ENCODE measurements around the gene LHFPL6.

Gene LHFPL6

DNA sequence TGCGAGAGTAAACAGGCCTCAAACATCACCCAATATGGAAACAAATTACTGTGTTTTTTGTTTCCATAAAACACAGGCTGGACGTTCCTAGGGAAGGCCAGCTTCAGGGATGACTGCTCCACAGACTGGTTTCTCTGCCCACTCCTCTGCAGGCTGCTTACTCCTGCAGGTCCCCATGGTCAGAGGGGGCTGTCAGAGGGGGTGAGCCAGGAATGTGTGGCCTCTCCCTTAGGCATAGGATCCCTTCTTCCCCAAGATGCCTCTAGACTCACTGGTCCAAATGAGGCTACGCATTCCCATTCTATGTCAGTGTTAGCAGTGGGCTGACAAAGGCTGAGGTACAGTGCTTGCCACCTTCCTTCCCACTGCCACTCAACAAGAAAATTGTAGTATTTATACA is 229.8 kb downstream of the LHFPL6 start:
- Histone ChIP-seq H3K4me1 (ENCODE audit: control insufficient read depth in 2 of 2, insufficient read depth in 2 of 2, low read length in 2 of 2) (no peaks in the 10 kb centered on the region), H3K9ac (ENCODE audit: low read depth in 1 of 2, low read length in 2 of 2) (no peak overlapping the region), H3K36me3 (ENCODE audit: control insufficient read depth in 2 of 2, insufficient read depth in 2 of 2, low read length in 2 of 2) (no peaks in the 10 kb centered on the region), H3K9me3 (ENCODE audit: control insufficient read depth in 2 of 2, low read length in 2 of 2) (no peaks in the 10 kb centered on the region), H3K4me3 (ENCODE audit: low read length in 2 of 2) (no peak overlapping the region), H3K27me3 (ENCODE audit: control insufficient read depth in 2 of 2, insufficient read depth in 2 of 2, low read length in 2 of 2) (no peaks in the 10 kb centered on the region), H3K27ac (ENCODE audit: low read depth in 2 of 2, low read length in 2 of 2) (no peak overlapping the region)

- no peak overlapping the region for H3K27ac ChIP-seq (ENCODE audit: low read depth in 2 of 2, low read length in 2 of 2)
- no peaks in the 10 kb centered on the region for H3K4me1 ChIP-seq (ENCODE audit: control insufficient read depth in 2 of 2, insufficient read depth in 2 of 2, low read length in 2 of 2)
These were observed 231.3 kb downstream of the LHFPL6 start for GRCh38 chr13:39371706-39372105.

DNA sequence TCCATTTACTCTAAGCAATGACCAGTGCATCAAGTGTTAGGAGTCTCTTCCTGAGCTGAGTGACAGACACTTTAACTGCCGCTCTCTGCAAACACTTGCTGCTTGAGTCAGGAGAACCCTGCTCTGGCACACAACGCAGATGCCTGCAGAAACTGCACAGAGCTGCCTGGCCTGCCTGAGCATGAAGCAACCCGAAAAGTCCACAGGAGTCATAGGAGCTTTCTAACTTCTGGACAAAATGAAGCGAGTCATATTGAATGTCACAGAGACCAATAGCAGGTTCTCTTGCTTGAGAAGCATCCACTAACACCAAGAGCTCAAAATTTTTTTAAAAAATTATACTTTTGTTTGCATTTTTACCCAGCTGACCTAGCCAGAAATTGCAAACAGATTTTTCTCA is 232.4 kb downstream of the LHFPL6 start:
- H3K27me3 ChIP-seq (ENCODE audit: control insufficient read depth in 2 of 2, insufficient read depth in 2 of 2, low read length in 2 of 2), result no peaks in the 10 kb centered on the region
- no peaks in the 10 kb centered on the region for H3K9me3 ChIP-seq (ENCODE audit: control insufficient read depth in 2 of 2, low read length in 2 of 2)
- H3K4me1 ChIP-seq (ENCODE audit: control insufficient read depth in 2 of 2, insufficient read depth in 2 of 2, low read length in 2 of 2), result no peaks in the 10 kb centered on the region
- H3K36me3 ChIP-seq (ENCODE audit: control insufficient read depth in 2 of 2, insufficient read depth in 2 of 2, low read length in 2 of 2), result no peaks in the 10 kb centered on the region
- no peak overlapping the region for H3K27ac ChIP-seq (ENCODE audit: low read depth in 2 of 2, low read length in 2 of 2)
- no peak overlapping the region for H3K9ac ChIP-seq (ENCODE audit: low read depth in 1 of 2, low read length in 2 of 2)
- no peak overlapping the region for H3K4me3 ChIP-seq (ENCODE audit: low read length in 2 of 2)

More at GRCh38 chr13:39371706-39372105, 231.3 kb downstream of the LHFPL6 start:
- Histone ChIP-seq H3K36me3 (ENCODE audit: control insufficient read depth in 2 of 2, insufficient read depth in 2 of 2, low read length in 2 of 2) (no peaks in the 10 kb centered on the region), H3K9me3 (ENCODE audit: control insufficient read depth in 2 of 2, low read length in 2 of 2) (no peaks in the 10 kb centered on the region), H3K27me3 (ENCODE audit: control insufficient read depth in 2 of 2, insufficient read depth in 2 of 2, low read length in 2 of 2) (no peaks in the 10 kb centered on the region), H3K4me3 (ENCODE audit: low read length in 2 of 2) (no peak overlapping the region), H3K9ac (ENCODE audit: low read depth in 1 of 2, low read length in 2 of 2) (no peak overlapping the region)

DNA sequence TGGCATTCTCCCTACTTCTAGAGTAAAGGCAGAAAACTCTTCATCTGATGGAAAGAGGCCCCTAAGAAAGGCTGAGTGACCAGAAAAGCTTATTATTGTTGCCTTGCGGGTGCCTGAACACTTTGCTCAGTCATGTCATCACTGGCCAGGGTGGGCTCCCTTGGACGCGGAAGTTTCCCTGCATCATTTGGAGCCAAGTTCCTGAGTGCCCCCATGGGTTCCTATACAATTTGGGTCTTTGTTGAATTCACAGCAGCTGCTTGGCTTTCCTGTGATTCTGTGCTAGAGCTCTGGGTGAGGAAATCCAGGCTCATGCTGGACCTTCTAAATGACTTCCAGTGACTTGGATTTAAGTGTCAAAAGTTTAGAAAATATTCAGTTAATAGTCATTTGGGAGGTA is 232.9 kb downstream of the LHFPL6 start:
- H3K9me3 ChIP-seq (ENCODE audit: control insufficient read depth in 2 of 2, low read length in 2 of 2), result no peaks in the 10 kb centered on the region
- H3K4me3 ChIP-seq (ENCODE audit: low read length in 2 of 2), result no peak overlapping the region
- no peaks in the 10 kb centered on the region for H3K4me1 ChIP-seq (ENCODE audit: control insufficient read depth in 2 of 2, insufficient read depth in 2 of 2, low read length in 2 of 2)
- no peaks in the 10 kb centered on the region for H3K27me3 ChIP-seq (ENCODE audit: control insufficient read depth in 2 of 2, insufficient read depth in 2 of 2, low read length in 2 of 2)
- H3K9ac ChIP-seq (ENCODE audit: low read depth in 1 of 2, low read length in 2 of 2), result no peak overlapping the region
- H3K36me3 ChIP-seq (ENCODE audit: control insufficient read depth in 2 of 2, insufficient read depth in 2 of 2, low read length in 2 of 2), result no peaks in the 10 kb centered on the region
- H3K27ac ChIP-seq (ENCODE audit: low read depth in 2 of 2, low read length in 2 of 2), result no peak overlapping the region

GRCh38 chr13:39369161-39369890 is 233.7 kb downstream of the LHFPL6 start:
- H3K4me1 ChIP-seq (ENCODE audit: control insufficient read depth in 2 of 2, insufficient read depth in 2 of 2, low read length in 2 of 2), result no peaks in the 10 kb centered on the region
- no peak overlapping the region for H3K27ac ChIP-seq (ENCODE audit: low read depth in 2 of 2, low read length in 2 of 2)
- H3K4me3 ChIP-seq (ENCODE audit: low read length in 2 of 2), result no peak overlapping the region
- no peak overlapping the region for H3K9ac ChIP-seq (ENCODE audit: low read depth in 1 of 2, low read length in 2 of 2)
- H3K27me3 ChIP-seq (ENCODE audit: control insufficient read depth in 2 of 2, insufficient read depth in 2 of 2, low read length in 2 of 2), result no peaks in the 10 kb centered on the region
- no peaks in the 10 kb centered on the region for H3K36me3 ChIP-seq (ENCODE audit: control insufficient read depth in 2 of 2, insufficient read depth in 2 of 2, low read length in 2 of 2)
- no peaks in the 10 kb centered on the region for H3K9me3 ChIP-seq (ENCODE audit: control insufficient read depth in 2 of 2, low read length in 2 of 2)

DNA sequence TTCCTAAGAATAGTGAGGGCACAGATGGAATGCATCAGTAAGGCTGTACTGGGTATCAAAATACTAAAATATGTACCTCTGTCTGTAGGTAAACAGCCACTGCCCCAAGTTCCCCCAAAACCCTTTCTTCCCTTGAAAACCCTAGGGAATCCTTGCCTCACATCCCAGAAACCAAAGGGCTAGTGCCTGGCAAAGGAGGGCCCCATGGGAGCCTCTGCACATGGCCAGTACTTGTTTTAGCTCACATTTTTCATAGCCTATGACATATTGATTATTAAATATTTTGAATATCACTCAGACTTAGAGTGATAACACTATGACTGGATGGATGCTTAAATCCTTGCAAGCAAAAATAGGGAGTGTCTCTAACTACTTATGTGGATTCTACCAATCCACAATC is 237.1 kb downstream of the LHFPL6 start:
- no peak overlapping the region for H3K9ac ChIP-seq (ENCODE audit: low read depth in 1 of 2, low read length in 2 of 2)
- no peak overlapping the region for H3K4me3 ChIP-seq (ENCODE audit: low read length in 2 of 2)
- no peaks in the 10 kb centered on the region for H3K9me3 ChIP-seq (ENCODE audit: control insufficient read depth in 2 of 2, low read length in 2 of 2)
- no peaks in the 10 kb centered on the region for H3K4me1 ChIP-seq (ENCODE audit: control insufficient read depth in 2 of 2, insufficient read depth in 2 of 2, low read length in 2 of 2)
- no peak overlapping the region for H3K27ac ChIP-seq (ENCODE audit: low read depth in 2 of 2, low read length in 2 of 2)
- H3K27me3 ChIP-seq (ENCODE audit: control insufficient read depth in 2 of 2, insufficient read depth in 2 of 2, low read length in 2 of 2), result no peaks in the 10 kb centered on the region
- no peaks in the 10 kb centered on the region for H3K36me3 ChIP-seq (ENCODE audit: control insufficient read depth in 2 of 2, insufficient read depth in 2 of 2, low read length in 2 of 2)

DNA sequence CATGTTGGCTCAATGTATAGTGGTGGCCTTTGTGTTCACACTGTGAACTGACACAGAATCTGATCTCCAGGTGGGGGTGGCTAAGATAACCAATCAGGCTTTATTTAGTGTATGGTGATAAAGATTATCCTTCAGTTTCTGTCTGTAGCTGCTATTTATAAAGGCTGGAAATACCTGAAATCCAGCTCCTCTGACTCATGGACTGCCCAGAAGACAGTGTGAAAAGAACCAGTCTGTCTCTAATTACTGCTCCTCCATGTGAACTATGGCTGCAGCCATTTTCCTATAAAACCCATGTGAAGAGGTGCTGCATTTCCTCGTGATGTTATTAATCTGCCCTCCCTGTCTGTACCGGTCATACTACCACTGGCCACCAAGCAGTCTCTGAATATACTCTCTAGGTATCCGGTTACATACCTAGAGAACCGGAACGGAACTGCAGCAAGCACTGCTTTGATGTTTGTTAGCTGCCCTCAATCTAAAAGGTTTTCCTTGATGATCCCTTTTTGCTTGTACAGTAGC is 238.0 kb downstream of the LHFPL6 start:
- no peak overlapping the region for H3K27ac ChIP-seq (ENCODE audit: low read depth in 2 of 2, low read length in 2 of 2)
- no peaks in the 10 kb centered on the region for H3K9me3 ChIP-seq (ENCODE audit: control insufficient read depth in 2 of 2, low read length in 2 of 2)
- H3K27me3 ChIP-seq (ENCODE audit: control insufficient read depth in 2 of 2, insufficient read depth in 2 of 2, low read length in 2 of 2), result no peaks in the 10 kb centered on the region
- H3K4me1 ChIP-seq (ENCODE audit: control insufficient read depth in 2 of 2, insufficient read depth in 2 of 2, low read length in 2 of 2), result no peaks in the 10 kb centered on the region
- H3K9ac ChIP-seq (ENCODE audit: low read depth in 1 of 2, low read length in 2 of 2), result no peak overlapping the region
- no peak overlapping the region for H3K4me3 ChIP-seq (ENCODE audit: low read length in 2 of 2)
- no peaks in the 10 kb centered on the region for H3K36me3 ChIP-seq (ENCODE audit: control insufficient read depth in 2 of 2, insufficient read depth in 2 of 2, low read length in 2 of 2)

DNA sequence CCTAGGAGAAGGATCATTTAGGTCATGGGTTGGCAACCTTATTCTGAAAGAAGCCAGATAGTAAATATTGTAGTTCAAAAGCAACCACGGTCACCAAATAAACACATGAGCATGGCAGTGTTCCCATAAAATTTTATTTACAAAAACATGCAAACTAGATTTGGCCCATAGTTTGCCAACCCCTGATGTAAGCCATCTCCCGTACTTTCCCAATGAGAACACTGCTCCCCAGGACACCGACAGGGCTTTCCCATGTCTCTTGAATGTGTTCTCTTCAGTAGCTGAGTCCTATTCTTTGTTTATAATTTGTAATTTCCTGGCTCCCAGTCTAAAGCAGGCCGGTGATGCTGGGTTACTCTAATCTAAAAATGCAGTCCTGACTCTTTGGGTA is 239.6 kb downstream of the LHFPL6 start:
- no peaks in the 10 kb centered on the region for H3K36me3 ChIP-seq (ENCODE audit: control insufficient read depth in 2 of 2, insufficient read depth in 2 of 2, low read length in 2 of 2)
- H3K27me3 ChIP-seq (ENCODE audit: control insufficient read depth in 2 of 2, insufficient read depth in 2 of 2, low read length in 2 of 2), result no peaks in the 10 kb centered on the region
- H3K9me3 ChIP-seq (ENCODE audit: control insufficient read depth in 2 of 2, low read length in 2 of 2), result no peaks in the 10 kb centered on the region
- no peak overlapping the region for H3K9ac ChIP-seq (ENCODE audit: low read depth in 1 of 2, low read length in 2 of 2)
- H3K27ac ChIP-seq (ENCODE audit: low read depth in 2 of 2, low read length in 2 of 2), result no peak overlapping the region
- no peaks in the 10 kb centered on the region for H3K4me1 ChIP-seq (ENCODE audit: control insufficient read depth in 2 of 2, insufficient read depth in 2 of 2, low read length in 2 of 2)
- H3K4me3 ChIP-seq (ENCODE audit: low read length in 2 of 2), result no peak overlapping the region

DNA sequence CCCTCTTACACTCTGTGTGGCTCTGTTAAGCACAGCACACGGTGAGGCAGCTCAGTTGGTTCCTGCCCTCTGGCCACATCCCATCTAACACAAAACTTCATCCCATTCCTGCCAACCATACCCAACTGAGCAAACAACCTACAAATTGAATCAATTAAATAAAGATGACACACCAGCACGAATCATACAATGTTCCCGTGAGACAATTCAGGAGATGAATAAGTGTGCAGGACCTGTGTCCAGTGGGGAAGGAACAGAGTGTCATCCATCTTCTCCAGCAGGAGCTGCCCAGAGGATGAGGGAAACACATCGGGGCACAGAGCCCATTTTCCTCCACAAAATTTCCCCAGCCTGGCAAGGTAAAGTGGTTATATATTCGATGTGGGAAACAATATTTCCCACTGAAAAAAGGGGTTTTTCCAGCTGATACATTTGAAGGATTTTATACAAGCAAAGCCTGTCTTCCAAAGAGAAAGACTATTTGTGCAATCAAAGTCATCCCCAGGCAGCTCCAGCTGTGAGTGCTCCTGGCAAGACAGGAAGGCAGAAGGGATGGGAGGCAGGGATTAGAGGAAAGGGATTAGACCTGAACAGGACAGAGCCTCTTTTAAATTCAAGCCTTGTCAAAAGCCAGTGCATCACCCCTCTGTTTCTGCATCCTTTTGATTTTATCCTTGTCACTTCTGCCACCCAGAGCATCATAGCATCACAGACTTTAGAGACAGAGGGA is 240.2 kb downstream of the LHFPL6 start:
- Histone ChIP-seq H3K4me1 (ENCODE audit: control insufficient read depth in 2 of 2, insufficient read depth in 2 of 2, low read length in 2 of 2) (no peaks in the 10 kb centered on the region), H3K27ac (ENCODE audit: low read depth in 2 of 2, low read length in 2 of 2) (no peak overlapping the region), H3K9ac (ENCODE audit: low read depth in 1 of 2, low read length in 2 of 2) (no peak overlapping the region), H3K27me3 (ENCODE audit: control insufficient read depth in 2 of 2, insufficient read depth in 2 of 2, low read length in 2 of 2) (no peaks in the 10 kb centered on the region), H3K9me3 (ENCODE audit: control insufficient read depth in 2 of 2, low read length in 2 of 2) (no peaks in the 10 kb centered on the region), H3K36me3 (ENCODE audit: control insufficient read depth in 2 of 2, insufficient read depth in 2 of 2, low read length in 2 of 2) (no peaks in the 10 kb centered on the region), H3K4me3 (ENCODE audit: low read length in 2 of 2) (no peak overlapping the region)

- Histone ChIP-seq H3K4me1 (ENCODE audit: control insufficient read depth in 2 of 2, insufficient read depth in 2 of 2, low read length in 2 of 2) (peaks cover 0 to 3% of the 10 kb centered on the region in 2 donors), H3K9me3 (ENCODE audit: control insufficient read depth in 2 of 2, low read length in 2 of 2) (no peaks in the 10 kb centered on the region), H3K36me3 (ENCODE audit: control insufficient read depth in 2 of 2, insufficient read depth in 2 of 2, low read length in 2 of 2) (no peaks in the 10 kb centered on the region), H3K27me3 (ENCODE audit: control insufficient read depth in 2 of 2, insufficient read depth in 2 of 2, low read length in 2 of 2) (no peaks in the 10 kb centered on the region), H3K27ac (ENCODE audit: low read depth in 2 of 2, low read length in 2 of 2) (no peak overlapping the region), H3K4me3 (ENCODE audit: low read length in 2 of 2) (no peak overlapping the region), H3K9ac (ENCODE audit: low read depth in 1 of 2, low read length in 2 of 2) (no peak overlapping the region)
These were observed 249.0 kb downstream of the LHFPL6 start for GRCh38 chr13:39353988-39354387.
